PFSK-1 (cell line): ENCODE results near the gene MAPRE3.

ENCODE experiments used
- SIN3A ChIP-seq: IDR thresholded peaks from 2 replicates; pipeline ENCODE4 v1.6.1; 2012; ENCODE audit warnings: mild to moderate bottlenecking, low read length, moderate library complexity, borderline replicate concordance; ENCODE audit not compliant: insufficient read depth
- TAF1 ChIP-seq: IDR thresholded peaks from 2 replicates; pipeline ENCODE4 v1.6.1; 2012; ENCODE audit warnings: low read length, control low read depth, borderline replicate concordance; ENCODE audit not compliant: insufficient read depth

DNA sequence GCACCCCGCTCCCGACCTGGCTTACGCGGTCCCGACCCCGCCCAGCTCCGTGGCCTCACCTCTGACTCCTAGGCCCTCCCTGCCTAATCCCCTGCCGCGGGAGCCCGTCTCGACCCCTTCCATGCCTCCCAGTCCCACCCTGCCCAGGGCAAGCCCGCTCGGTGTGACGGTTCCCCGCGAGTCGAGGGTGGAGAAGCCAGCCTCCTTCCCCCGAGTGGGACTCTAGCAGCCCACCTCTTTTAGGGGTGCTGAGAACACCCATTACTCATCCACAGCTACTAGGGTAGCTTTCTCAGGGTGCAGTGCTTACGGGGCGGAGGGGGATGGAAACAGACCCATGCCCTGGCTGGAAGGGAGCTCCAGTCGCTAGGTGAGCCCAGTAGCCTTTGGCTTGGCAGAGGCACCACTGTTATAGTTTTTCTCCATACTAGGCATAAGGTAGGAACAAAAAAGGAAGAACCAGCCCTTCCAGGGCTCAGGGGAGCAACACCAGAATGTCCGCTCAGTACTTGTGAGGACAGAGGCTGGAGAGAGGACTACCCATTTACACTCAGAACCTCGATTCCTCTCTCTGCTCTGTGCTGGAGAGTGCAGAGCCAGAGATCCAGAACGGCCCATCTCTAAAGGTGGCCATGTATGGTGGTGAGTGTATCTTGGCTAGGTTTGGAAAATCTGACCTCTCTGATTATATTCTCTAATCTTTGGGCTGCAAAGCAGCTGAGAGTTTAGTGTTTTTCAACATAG, 81.6 kb downstream of the MAPRE3 start:
- TF ChIP-seq TAF1 (no peak), SIN3A (no peak)
